ENCODE measurements around the gene KIAA0753. TPM values are rescaled to one million over a fixed set of nuclear protein-coding genes. Genes with fewer than 3 reads are reported as not detected.
"Not testable (repeated sequence)": the region's sequence is repeated elsewhere in the genome, so short reads cannot be mapped to it uniquely, and the experiment has no call there.

The KIAA0753 gene
- total and polyA plus RNA-seq, 4 donors = 5.3 to 31.9 (median 12.8) TPM

DNA sequence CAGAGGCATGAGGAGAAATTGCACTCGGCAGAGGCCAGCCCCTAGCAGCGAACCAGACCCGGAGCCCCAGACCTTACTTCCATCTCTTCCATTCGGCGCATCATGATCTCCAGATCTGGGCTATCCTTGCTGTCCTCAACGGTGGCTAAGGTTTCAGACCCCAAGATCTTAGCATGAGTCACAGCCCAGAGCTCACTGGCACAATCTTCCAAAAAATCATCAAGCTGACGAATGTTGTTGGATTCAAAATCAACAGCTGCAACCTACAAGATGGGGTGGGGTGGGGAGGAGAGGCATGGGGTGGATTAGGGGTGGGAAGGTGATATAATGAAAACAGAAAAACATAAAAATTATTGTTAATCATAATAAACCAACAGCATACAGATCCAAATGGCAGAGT, 44.4 kb downstream of the KIAA0753 start:
- H3K36me3 ChIP-seq (ENCODE audit: control insufficient read depth in 4 of 4, insufficient read depth in 4 of 4, low read length in 4 of 4) = peaks cover 13 to 47% (median 37%) of the 10 kb centered on the region in 4 donors

GRCh38 chr17:6593371-6593770, 47.1 kb downstream of the KIAA0753 start:
- H3K36me3 ChIP-seq (ENCODE audit: control insufficient read depth in 4 of 4, insufficient read depth in 4 of 4, low read length in 4 of 4) = peaks cover 13 to 50% (median 43%) of the 10 kb centered on the region in 4 donors
- not testable (repeated sequence) for H3K27me3 ChIP-seq (ENCODE audit: control insufficient read depth in 3 of 3, insufficient read depth in 3 of 3, low read length in 2 of 3); H3K9ac ChIP-seq (ENCODE audit: insufficient read depth in 1 of 2, low read length in 2 of 2); DNase-seq; H3K9me3 ChIP-seq (ENCODE audit: control insufficient read depth in 4 of 4, insufficient read depth in 3 of 4, low read length in 3 of 4); H3K27ac ChIP-seq (ENCODE audit: low read depth in 1 of 2, low read length in 1 of 2); H3K4me3 ChIP-seq; ATAC-seq (ENCODE audit: insufficient read depth, low FRiP score)
- 97 to 98% methylated on average over 14 of the region's 14 CpGs for WGBS, 2 donors
- H3K4me1 ChIP-seq (ENCODE audit: control insufficient read depth in 5 of 5, insufficient read depth in 5 of 5, low read length in 5 of 5) = peaks cover 0 to 12% (median 0%) of the 10 kb centered on the region in 5 donors

More for the DNA sequence above, 44.4 kb downstream of the KIAA0753 start:
- H3K4me1 ChIP-seq (ENCODE audit: control insufficient read depth in 5 of 5, insufficient read depth in 5 of 5, low read length in 5 of 5) = peaks cover 0 to 25% (median 2%) of the 10 kb centered on the region in 5 donors
- 93 to 97% methylated on average over 7 of the region's 7 CpGs for WGBS, 2 donors
- no peak overlapping the region for H3K27ac ChIP-seq (ENCODE audit: low read depth in 1 of 2, low read length in 1 of 2)
- no peak for TF ChIP-seq CTCF (IDR thresholded peaks at IDR 0.05; ENCODE audit: control extremely low read depth, extremely low read depth)
- ATAC-seq (ENCODE audit: insufficient read depth, low FRiP score) (no peak), DNase-seq (no peak)
- H3K4me3 ChIP-seq = no peak overlapping the region
- no peaks in the 10 kb centered on the region for H3K27me3 ChIP-seq (ENCODE audit: control insufficient read depth in 3 of 3, insufficient read depth in 3 of 3, low read length in 2 of 3)
- no peak overlapping the region for H3K9ac ChIP-seq (ENCODE audit: insufficient read depth in 1 of 2, low read length in 2 of 2)
- no peaks in the 10 kb centered on the region for H3K9me3 ChIP-seq (ENCODE audit: control insufficient read depth in 4 of 4, insufficient read depth in 3 of 4, low read length in 3 of 4)

DNA sequence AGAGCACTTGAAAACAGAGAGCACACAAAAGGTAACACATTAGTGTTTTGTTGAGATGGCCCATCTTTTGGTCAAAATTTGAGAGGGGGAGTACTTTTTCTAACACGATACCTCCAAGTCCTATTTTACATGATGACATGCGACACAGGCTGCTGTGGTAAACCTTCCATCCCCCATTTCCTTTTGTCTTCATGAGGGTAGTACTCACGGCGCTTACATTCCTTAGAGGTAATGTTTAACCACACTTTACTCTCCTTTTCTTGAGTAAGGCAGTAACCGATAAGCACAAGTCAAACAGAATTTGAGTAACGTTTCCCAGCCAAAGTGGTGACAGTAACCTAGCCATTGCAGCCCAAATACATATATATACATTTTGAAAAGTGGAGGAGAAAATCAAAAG, 48.3 kb downstream of the KIAA0753 start:
- Histone ChIP-seq H3K9me3 (ENCODE audit: control insufficient read depth in 4 of 4, insufficient read depth in 3 of 4, low read length in 3 of 4) (no peaks in the 10 kb centered on the region), H3K27me3 (ENCODE audit: control insufficient read depth in 3 of 3, insufficient read depth in 3 of 3, low read length in 2 of 3) (no peaks in the 10 kb centered on the region), H3K36me3 (ENCODE audit: control insufficient read depth in 4 of 4, insufficient read depth in 4 of 4, low read length in 4 of 4) (peaks cover 17 to 51% (median 49%) of the 10 kb centered on the region in 4 donors), H3K9ac (ENCODE audit: insufficient read depth in 1 of 2, low read length in 2 of 2) (no peak overlapping the region), H3K27ac (ENCODE audit: low read depth in 1 of 2, low read length in 1 of 2) (peak overlapping the region in 1 of 2 donors; percentile 76), H3K4me3 (no peak overlapping the region), H3K4me1 (ENCODE audit: control insufficient read depth in 5 of 5, insufficient read depth in 5 of 5, low read length in 5 of 5) (peaks cover 0 to 8% (median 0%) of the 10 kb centered on the region in 5 donors)
- DNase-seq (peak in 2 of 3 donors; percentile 52 to 79), ATAC-seq (ENCODE audit: insufficient read depth, low FRiP score) (peak; percentile 19)
- no peak for TF ChIP-seq CTCF (IDR thresholded peaks at IDR 0.05; ENCODE audit: control extremely low read depth, extremely low read depth)
- 69 to 80% methylated on average over 6 of the region's 6 CpGs for WGBS, 2 donors

GRCh38 chr17:6591599-6592158, 48.8 kb downstream of the KIAA0753 start:
- H3K4me1 ChIP-seq (ENCODE audit: control insufficient read depth in 5 of 5, insufficient read depth in 5 of 5, low read length in 5 of 5) = peaks cover 0 to 8% (median 0%) of the 10 kb centered on the region in 5 donors
- DNase-seq (no peak), ATAC-seq (ENCODE audit: insufficient read depth, low FRiP score) (no peak)
- 54 to 59% methylated on average over 7 of the region's 7 CpGs for WGBS, 2 donors
- H3K27ac ChIP-seq (ENCODE audit: low read depth in 1 of 2, low read length in 1 of 2) = peak overlapping the region in 1 of 2 donors; percentile 76
- no peak overlapping the region for H3K9ac ChIP-seq (ENCODE audit: insufficient read depth in 1 of 2, low read length in 2 of 2)
- H3K9me3 ChIP-seq (ENCODE audit: control insufficient read depth in 4 of 4, insufficient read depth in 3 of 4, low read length in 3 of 4) = no peaks in the 10 kb centered on the region
- peaks cover 17 to 54% (median 50%) of the 10 kb centered on the region in 4 donors for H3K36me3 ChIP-seq (ENCODE audit: control insufficient read depth in 4 of 4, insufficient read depth in 4 of 4, low read length in 4 of 4)
- H3K4me3 ChIP-seq = no peak overlapping the region
- no peak for TF ChIP-seq CTCF (IDR thresholded peaks at IDR 0.05; ENCODE audit: control extremely low read depth, extremely low read depth)
- H3K27me3 ChIP-seq (ENCODE audit: control insufficient read depth in 3 of 3, insufficient read depth in 3 of 3, low read length in 2 of 3) = no peaks in the 10 kb centered on the region
